ENCODE measurements around the gene THBS2. TPM values are rescaled to one million over a fixed set of nuclear protein-coding genes. Genes with fewer than 3 reads are reported as not detected.

The THBS2 gene
- total and polyA plus RNA-seq, 2 donors (not counting 3 experiments of a cell fraction or from before 2014, with no cell fraction given): 0.08 TPM; not detected in 1

DNA sequence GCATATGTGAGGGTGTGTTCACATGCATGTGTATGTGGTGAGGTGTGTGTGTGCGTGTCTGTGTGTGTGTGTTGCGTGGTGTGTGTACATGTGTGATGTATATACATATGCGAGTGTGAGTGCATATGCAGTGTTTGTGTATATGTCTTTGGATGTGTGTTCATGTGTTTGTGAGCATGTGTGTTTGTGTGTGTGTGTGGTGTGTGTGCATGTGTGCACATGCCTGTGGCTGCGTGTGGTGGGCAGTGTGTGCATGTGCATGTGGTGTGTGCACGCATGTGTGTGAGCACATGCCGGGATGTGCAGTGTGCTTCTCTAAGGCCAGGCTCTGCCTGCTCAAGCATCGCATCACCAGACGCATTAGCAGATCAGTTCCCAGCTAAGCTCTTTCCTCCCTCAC lies 5.7 kb downstream of the THBS2 start:
- Histone ChIP-seq H3K4me2 (ENCODE audit: insufficient read depth, low read length) (no peak overlapping the region), H2AFZ (ENCODE audit: low read depth, low read length) (no peak overlapping the region), H3K36me3 (ENCODE audit: control insufficient read depth in 2 of 2, extremely low read depth in 1 of 2, insufficient read depth in 2 of 2, low read length in 2 of 2) (no peaks in the 10 kb centered on the region), H3K4me1 (ENCODE audit: control insufficient read depth, extremely low read depth, insufficient read depth, low read length) (no peaks in the 10 kb centered on the region), H3K4me3 (replicated peaks in 1 of 3; ENCODE audit: insufficient read depth in 1 of 3, low read depth in 1 of 3, low read length in 3 of 3) (no peak overlapping the region), H3K9ac (replicated peaks; ENCODE audit: extremely low read depth, insufficient read depth, low read length) (no peak overlapping the region), H3K9me1 (replicated peaks; ENCODE audit: control insufficient read depth, extremely low read depth, insufficient read depth, low read length) (no peaks in the 10 kb centered on the region), H4K20me1 (replicated peaks; ENCODE audit: control insufficient read depth, extremely low read depth, insufficient read depth, low read length) (no peaks in the 10 kb centered on the region), H3K79me2 (ENCODE audit: control insufficient read depth, insufficient read depth, low read length) (no peaks in the 10 kb centered on the region), H3K27ac (ENCODE audit: insufficient read depth, low read depth, low read length) (no peak overlapping the region), H3K9me3 (replicated peaks; ENCODE audit: control insufficient read depth, insufficient read depth, low read length) (no peaks in the 10 kb centered on the region), H3K27me3 (ENCODE audit: control insufficient read depth in 2 of 2, insufficient read depth in 2 of 2, low read length in 2 of 2) (peaks cover 0 to 3% of the 10 kb centered on the region in 2 experiments)
- intact Hi-C loops (cut with micrococcal nuclease) (no loop called here), dilution Hi-C loops (cut with MboI; ENCODE audit: extremely low pct_ligation_motif_present, low sequenced_read_pairs) (no loop called here)
- DNase-seq (ENCODE audit: low read depth, low spot score) (no peak), FAIRE-seq (no peak)
- TF ChIP-seq, protein P1, sequence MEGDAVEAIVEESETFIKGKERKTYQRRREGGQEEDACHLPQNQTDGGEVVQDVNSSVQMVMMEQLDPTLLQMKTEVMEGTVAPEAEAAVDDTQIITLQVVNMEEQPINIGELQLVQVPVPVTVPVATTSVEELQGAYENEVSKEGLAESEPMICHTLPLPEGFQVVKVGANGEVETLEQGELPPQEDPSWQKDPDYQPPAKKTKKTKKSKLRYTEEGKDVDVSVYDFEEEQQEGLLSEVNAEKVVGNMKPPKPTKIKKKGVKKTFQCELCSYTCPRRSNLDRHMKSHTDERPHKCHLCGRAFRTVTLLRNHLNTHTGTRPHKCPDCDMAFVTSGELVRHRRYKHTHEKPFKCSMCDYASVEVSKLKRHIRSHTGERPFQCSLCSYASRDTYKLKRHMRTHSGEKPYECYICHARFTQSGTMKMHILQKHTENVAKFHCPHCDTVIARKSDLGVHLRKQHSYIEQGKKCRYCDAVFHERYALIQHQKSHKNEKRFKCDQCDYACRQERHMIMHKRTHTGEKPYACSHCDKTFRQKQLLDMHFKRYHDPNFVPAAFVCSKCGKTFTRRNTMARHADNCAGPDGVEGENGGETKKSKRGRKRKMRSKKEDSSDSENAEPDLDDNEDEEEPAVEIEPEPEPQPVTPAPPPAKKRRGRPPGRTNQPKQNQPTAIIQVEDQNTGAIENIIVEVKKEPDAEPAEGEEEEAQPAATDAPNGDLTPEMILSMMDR (IDR thresholded peaks at IDR 0.05; ENCODE audit: extremely low read depth in 1 of 2, insufficient read depth in 1 of 2, low read depth in 1 of 2, low read length in 2 of 2): no peak
- TF ChIP-seq POLR2A (IDR thresholded peaks at IDR 0.05; ENCODE audit: low read depth, low read length): no peak
- no peak for TF ChIP-seq GATA2 (IDR thresholded peaks at IDR 0.05; ENCODE audit: insufficient read depth, insufficient read length, low read depth, low read length)
- TF ChIP-seq FOS (IDR thresholded peaks at IDR 0.05; ENCODE audit: borderline replicate concordance, insufficient read depth, low read length): no peak
- TF ChIP-seq, protein P2, sequence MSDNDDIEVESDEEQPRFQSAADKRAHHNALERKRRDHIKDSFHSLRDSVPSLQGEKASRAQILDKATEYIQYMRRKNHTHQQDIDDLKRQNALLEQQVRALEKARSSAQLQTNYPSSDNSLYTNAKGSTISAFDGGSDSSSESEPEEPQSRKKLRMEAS (IDR thresholded peaks at IDR 0.05; ENCODE audit: insufficient read depth, insufficient read length): no peak
- no peak for TF ChIP-seq MYC (IDR thresholded peaks at IDR 0.05; ENCODE audit: low read depth, low read length)
- no peak for TF ChIP-seq EZH2 (IDR thresholded peaks at IDR 0.05; ENCODE audit: borderline replicate concordance, low read depth, low read length, severe bottlenecking)
- TF ChIP-seq POLR2AphosphoS5 (IDR thresholded peaks at IDR 0.05; ENCODE audit: insufficient read depth, low read depth, low read length): no peak
- TF ChIP-seq JUN (IDR thresholded peaks at IDR 0.05; ENCODE audit: borderline replicate concordance, insufficient read depth, insufficient read length, low read depth): no peak
- ChIA-PET CTCF (no interaction called here), POLR2A (no interaction called here)
- no TSS peak for BruUV-seq (replicated peaks)
